OCI-M2 (cell line): ENCODE data around the gene RAD51D.
"Not testable (repeated sequence)": the region's sequence is repeated elsewhere in the genome, so short reads cannot be mapped to it uniquely, and the experiment has no call there.

Experiments
- DNase-seq: peaks from one replicate; lab custom pipeline; 2025; ENCODE audit not compliant: unreplicated experiment; lab: John Stamatoyannopoulos, UW

The RAD51D gene

GRCh38 chr17:35142467-35142796 is 22.8 kb upstream of the RAD51D start:
- no peak for DNase-seq

GRCh38 chr17:35141681-35142466 is 22.2 kb upstream of the RAD51D start, which contains the start of gene NLE1:
NLE1 (minus strand) TSS chr17:35142303; CDS start chr17:35142275, 28 bp downstream.
- no peak for DNase-seq

- DNase-seq, result no peak
Observed at GRCh38 chr17:35138218-35138617, 18.6 kb upstream of the RAD51D start.

DNA sequence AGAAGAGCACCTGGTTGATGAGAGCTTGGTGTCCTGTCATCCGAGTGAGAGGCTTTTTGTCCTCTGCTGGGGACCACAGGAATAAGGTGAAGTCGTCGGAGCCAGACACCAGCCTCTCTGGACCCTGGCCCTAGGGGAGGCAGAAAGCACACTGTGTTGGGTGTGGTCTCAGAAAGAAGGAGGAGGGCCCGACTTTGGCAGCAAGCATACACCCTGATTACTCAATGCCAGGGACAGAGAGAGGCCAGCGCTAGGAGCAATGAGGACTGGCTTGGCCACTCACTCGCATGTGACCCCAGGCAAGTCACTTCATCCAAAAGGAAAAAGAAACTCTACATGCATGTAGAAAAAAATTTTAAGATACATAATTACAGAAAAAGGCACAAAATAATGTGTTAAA is 15.7 kb upstream of the RAD51D start:
- no peak for DNase-seq

DNA sequence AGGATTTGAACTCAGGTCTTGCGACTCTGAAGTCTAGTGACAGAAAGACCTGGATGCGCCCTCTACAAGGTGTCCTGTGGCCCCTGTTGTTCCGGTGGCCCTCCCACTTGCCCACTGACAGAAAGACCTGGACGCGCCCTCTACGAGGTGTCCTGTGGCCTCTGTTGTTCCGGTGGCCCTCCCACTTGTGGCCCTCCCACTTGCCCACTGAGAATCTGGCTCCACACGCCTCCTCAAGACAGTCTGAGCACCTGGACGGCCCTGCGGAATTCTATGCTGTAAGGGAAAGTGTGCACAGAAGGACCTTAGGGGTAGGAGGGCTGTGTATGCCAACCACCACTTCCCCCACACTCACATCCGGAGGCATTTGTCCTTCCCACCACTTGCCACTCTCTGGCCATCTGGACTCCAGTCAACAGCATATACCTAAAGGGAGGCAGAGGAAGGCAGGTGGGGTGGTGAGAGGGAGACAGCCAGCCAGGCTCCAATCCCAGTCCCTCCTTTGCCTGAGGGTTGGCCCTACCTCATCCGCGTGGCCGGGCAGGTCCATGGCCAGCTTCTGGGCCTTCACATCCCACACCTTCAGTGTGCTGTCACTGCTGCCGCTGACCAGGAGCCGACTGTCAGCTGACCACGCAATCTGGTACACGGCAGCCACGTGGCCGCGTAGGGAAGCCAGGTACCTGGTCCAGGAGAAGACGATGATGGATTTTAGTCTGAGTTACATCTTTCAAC is 13.3 kb upstream of the RAD51D start:
- no peak for DNase-seq

DNA sequence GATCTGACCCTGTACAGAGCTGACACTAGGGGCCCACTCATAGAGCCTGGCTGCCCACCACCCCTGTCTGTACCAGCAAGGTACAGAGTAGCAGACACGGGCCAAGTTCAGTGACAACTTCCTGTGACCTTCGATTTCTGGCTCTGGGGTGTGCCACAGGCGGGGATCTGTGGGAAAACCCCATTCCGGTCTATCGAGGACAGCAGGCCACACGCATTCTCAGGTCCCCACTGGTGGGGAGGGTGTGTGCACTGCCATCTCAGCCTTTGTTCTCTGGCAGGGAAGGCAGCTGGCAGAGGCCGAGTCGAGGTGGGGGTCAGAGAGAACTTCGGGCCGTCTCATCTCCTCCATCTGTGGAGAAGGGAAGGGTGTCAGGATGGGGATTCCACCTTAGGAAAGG is 12.4 kb upstream of the RAD51D start:
- DNase-seq, result no peak

- DNase-seq, result no peak
Observed at GRCh38 chr17:35130392-35130791, 10.7 kb upstream of the RAD51D start.

- no peak for DNase-seq
Observed at GRCh38 chr17:35129973-35130351, 10.3 kb upstream of the RAD51D start.

DNA sequence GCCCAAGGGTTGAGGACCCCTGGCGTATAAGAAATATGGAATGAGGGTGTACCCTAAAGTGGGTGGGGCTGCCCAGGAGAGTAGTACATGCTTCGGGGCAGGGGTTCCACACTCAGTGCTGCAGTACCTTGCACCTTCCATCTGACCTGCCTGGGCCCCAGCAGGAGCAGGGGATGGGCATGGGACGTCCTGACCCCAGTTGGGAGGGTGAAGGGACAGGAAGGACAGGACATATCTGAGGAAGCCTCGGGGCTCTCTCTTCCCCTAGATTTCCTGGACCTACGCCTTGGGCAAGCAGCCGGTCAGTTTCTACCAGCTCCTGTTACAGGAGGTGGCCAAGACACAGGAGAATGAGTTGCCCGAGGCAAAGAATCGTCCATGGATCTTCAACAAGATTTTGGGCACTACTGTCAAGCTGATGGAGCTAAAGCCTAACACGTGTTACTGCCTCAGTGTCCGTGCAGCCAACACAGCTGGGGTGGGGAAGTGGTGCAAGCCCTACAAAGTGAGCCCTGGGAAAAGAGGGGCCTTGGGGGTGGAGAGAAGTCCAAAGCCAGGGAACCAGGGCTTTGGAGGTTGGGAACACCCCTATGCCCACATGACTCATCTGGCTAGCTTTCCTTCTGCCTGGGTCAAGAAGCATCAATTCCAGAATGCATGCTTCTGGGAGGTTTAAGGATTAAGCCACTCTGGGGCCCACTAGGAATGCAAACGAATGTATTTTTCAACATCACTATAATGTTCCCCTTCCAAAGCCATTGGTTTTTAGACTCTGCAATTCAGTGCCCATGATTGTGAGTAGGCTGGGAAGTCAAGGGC is 9.7 kb upstream of the RAD51D start:
- DNase-seq, result no peak

- no peak for DNase-seq
Observed at GRCh38 chr17:35127751-35128514, 8.3 kb upstream of the RAD51D start.

DNA sequence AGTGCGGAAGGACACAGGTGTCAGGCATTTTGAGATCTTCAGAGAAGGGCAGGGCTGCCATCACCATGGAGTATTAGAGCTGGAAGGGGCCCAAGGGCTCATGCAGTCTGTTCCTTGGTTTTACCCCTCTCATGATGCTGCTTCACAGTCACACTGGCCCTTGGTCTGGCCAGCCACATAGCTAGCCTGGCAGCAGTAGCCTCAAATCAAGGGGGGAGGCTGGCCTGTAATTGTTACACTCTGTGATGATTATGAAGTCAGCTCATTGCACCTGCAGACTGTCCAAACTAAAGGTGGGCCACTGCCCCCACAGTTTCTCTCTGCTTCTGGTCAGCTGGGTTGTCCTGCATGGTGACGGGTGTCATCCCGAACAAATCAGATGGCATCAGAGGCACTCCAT is 1.7 kb upstream of the RAD51D start, which contains the start of gene FNDC8:
FNDC8 (plus strand) TSS at position 301 of the 400 bp plus-strand sequence; CDS start at position 380, 79 bp downstream.
- DNase-seq, result no peak

DNA sequence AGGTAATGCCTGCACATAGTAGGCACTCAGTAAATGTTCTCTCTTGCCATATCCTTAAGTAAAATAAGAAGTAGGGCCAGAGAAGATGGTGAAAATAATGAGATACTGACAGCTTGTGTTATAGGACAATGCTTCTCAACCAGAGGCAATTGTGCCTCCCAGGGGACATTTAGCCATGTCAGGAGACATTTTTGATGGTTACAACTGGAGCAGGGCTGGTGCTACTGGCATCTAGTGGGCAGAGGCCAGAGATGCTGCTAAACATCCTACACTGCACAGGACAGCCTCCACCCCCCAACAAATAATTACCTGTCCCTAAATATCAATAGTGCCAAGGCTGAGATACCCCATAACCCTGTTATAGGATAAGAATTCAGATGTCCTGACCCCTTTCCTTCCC is 1.7 kb downstream of the RAD51D start:
- DNase-seq, result no peak

GRCh38 chr17:35116845-35117244 is 2.8 kb downstream of the RAD51D start:
- no peak for DNase-seq

- DNase-seq, result not testable (repeated sequence)
Observed at GRCh38 chr17:35110791-35111190, 8.9 kb downstream of the RAD51D start.

DNA sequence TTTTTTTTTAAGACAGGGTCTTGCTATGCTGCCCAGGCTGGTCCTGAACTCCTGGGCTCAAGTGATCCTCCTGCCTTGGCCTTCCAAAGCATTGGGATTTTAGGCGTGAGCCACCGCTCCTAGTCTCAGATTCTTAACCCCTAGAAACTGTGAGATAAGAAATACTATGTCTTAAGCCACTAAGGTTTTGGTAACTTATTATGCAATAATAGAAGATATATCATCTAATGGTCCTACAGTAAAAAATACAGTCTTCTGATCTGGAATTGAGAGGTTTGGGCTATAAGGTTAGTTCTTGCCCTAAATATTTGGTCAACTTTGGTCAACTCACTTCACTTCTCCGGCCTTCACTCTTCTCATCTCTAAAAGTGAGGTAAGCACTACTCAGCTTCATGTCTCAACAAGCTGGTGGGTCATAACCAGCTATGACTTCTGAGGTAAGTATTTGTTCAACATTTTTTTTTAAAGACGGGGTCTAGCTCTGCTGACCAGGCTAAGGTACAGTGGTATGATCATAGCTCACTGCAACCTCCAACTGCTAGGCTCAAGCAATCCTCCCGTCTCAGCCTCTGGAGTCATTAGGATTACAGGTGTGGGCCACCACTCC is 14.7 kb downstream of the RAD51D start:
- DNase-seq, result no peak

GRCh38 chr17:35103271-35103670 is 16.4 kb downstream of the RAD51D start:
- DNase-seq, result no peak

DNA sequence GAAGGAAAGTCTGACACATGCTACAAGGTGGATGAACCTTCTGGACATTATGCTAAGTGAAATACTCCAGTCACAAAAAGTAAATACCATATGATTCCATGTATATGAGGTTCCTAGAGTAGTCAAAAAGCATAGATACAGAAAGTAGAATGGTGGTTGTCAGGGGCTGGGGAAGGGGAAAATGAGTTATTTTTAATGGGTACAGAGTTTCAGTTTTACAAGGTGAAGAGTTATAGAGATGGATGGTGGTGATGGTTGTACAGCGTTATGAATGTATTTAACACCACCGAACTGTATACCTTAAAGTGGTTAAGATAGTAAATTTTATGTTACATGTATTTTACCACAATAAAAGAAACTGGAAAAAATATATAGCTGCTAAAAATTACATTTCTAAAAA is 17.9 kb downstream of the RAD51D start:
- DNase-seq, result no peak

DNA sequence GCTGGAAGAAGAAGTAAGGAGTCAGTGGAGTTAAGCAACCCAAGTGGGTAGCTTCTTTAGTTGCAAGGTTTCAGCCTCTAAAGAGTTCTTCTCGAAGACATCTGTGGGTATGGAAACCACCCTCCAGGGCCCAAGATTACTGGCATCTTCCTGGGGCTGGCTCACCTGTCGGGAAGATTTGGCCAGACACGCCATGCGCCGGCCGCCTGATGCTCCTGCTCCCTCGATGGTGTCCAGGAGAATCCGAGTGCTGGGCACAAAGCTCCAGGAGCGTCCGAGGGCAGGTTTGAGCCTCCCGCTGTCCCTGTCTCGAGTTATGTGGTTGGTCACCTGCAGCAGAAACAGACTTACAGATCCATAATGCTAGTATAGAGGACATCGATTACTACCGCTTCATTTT is 18.6 kb downstream of the RAD51D start:
- no peak for DNase-seq

DNA sequence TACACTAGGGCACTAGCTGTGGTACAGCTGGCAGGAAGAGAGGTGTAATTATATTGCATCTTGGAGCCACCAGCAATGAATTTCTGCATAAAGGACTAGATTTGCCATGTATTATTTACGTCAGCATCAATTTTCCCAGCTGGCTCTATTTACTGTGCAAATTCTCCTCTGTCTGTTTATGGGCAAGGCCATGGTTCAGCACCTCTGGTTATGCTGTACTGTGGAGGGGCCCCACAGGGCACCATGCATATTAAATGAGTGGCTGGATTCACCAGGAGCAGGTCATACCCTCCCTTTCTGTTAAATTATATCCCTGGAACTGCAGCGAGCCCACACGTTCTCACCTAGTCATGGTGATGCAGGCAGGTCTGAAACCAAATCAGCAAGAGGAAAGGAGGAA is 19.8 kb downstream of the RAD51D start:
- no peak for DNase-seq

GRCh38 chr17:35097776-35098175 is 21.9 kb downstream of the RAD51D start:
- DNase-seq, result no peak
